Gastroesophageal sphincter (tissue), 3 donors: Measurements from ENCODE around the gene LANCL2.

Source experiments
- CTCF ChIP-seq, 4 experiments: fragments of 200-600 bp in 2 of 4; fragments of 450-650 bp in 2 of 4; sonication (generic) in 1 of 4; IDR thresholded peaks; one replicate each; pipeline ENCODE4 v1.5.1; 2017 to 2019; ENCODE audit warnings: antibody characterized with exemption in 4 of 4, mild to moderate bottlenecking in 2 of 4, moderate library complexity in 2 of 4
- EP300 ChIP-seq: sonication (generic); formaldehyde crosslinking; IDR thresholded peaks from one replicate; pipeline ENCODE4 v1.6.1; 2017; ENCODE audit warnings: antibody characterized with exemption, mild to moderate bottlenecking
- POLR2AphosphoS5 ChIP-seq: sonication (generic); formaldehyde crosslinking; IDR thresholded peaks from one replicate; pipeline ENCODE4 v1.6.1; 2017; ENCODE audit warnings: antibody characterized with exemption

- TF ChIP-seq CTCF (IDR thresholded peaks at IDR 0.05) (no peak), POLR2AphosphoS5 (no peak), EP300 (no peak)
These were observed 79.6 kb downstream of the LANCL2 start for GRCh38 chr7:55444786-55445185.
